ENCODE measurements around the gene WNT6. TPM values are rescaled to one million over a fixed set of nuclear protein-coding genes. Genes with fewer than 3 reads are reported as not detected.

Gene WNT6
- total RNA-seq, 1 donor from 2014 or later: 0.89 TPM

- Mint-ChIP-seq H3K4me3 (peak within 1 kb of the TSS; percentile 90), H3K27ac (peak within 1 kb of the TSS; percentile 92), H3K27me3 (peaks cover 3% of the 10 kb centered on the region), H3K9me3 (no peaks in the 10 kb centered on the region), H3K4me1 (peaks cover 67% of the 10 kb centered on the region), H3K36me3 (ENCODE audit: low read depth) (peaks cover 4% of the 10 kb centered on the region)
- DNase-seq: peak; percentile 84
- ChIA-PET POLR2A (interaction anchor here (0.6 to 20.0 kb wide), 12 partner anchors 8 to 507 kb away, joined by 3 to 969 read pairs (median 4); partner anchors contain the start of genes CNPPD1, DNAJB2 and DNPEP), CTCF (interaction anchor here (2.3 to 21.7 kb wide), 2 partner anchors 19 to 100 kb away, joined by 5 to 1062 read pairs; no protein-coding TSS in a partner anchor)
- no peak for TF ChIP-seq CTCF (IDR thresholded peaks at IDR 0.05)
- peak; percentile 77 for ATAC-seq (ENCODE audit: low read depth)
- intact Hi-C loops (cut with micrococcal nuclease): loop anchor here (1.0 to 5.0 kb wide), 6 partner anchors 12 to 663 kb away; partner anchors contain the start of genes ARPC2, CNPPD1, DNAJB2 and TTLL4
Measured at GRCh38 chr2:218880102-218880858, 20.7 kb downstream of the WNT6 start, which contains the start of gene WNT10A. Gene WNT10A, plus strand, starts transcription at chr2:218880852. Its CDS starts 144 bp downstream, at chr2:218880996.

- peaks cover 74% of the 10 kb centered on the region for H3K4me1 Mint-ChIP-seq
- H3K27me3 Mint-ChIP-seq: peaks cover 3% of the 10 kb centered on the region
- no peak for TF ChIP-seq CTCF (IDR thresholded peaks at IDR 0.05)
- POLR2A ChIA-PET: interaction anchor here (0.5 to 20.0 kb wide), 9 partner anchors 9 to 666 kb away, joined by 3 to 969 read pairs (median 3); partner anchors contain the start of gene CNPPD1
- H3K4me3 Mint-ChIP-seq: peak overlapping the region; percentile 88
- no peaks in the 10 kb centered on the region for H3K9me3 Mint-ChIP-seq
- ATAC-seq (ENCODE audit: low read depth) (no peak), DNase-seq (no peak)
- H3K27ac Mint-ChIP-seq: peak overlapping the region; percentile 89
- peaks cover 4% of the 10 kb centered on the region for H3K36me3 Mint-ChIP-seq (ENCODE audit: low read depth)
- intact Hi-C loops (cut with micrococcal nuclease): loop anchor here (1.0 to 5.0 kb wide), 6 partner anchors 11 to 664 kb away; partner anchors contain the start of genes ARPC2, CNPPD1, DNAJB2 and TTLL4
- CTCF ChIA-PET: interaction anchor here (1.2 to 21.7 kb wide), 2 partner anchors 18 to 239 kb away, joined by 3 to 1062 read pairs; no protein-coding TSS in a partner anchor
Measured at GRCh38 chr2:218880859-218881594, 21.4 kb downstream of the WNT6 start.

- Mint-ChIP-seq H3K9me3 (no peaks in the 10 kb centered on the region), H3K4me3 (peak overlapping the region; percentile 88), H3K36me3 (ENCODE audit: low read depth) (peaks cover 4% of the 10 kb centered on the region), H3K27ac (peak overlapping the region; percentile 89), H3K27me3 (no peaks in the 10 kb centered on the region), H3K4me1 (peaks cover 78% of the 10 kb centered on the region)
- DNase-seq (no peak), ATAC-seq (ENCODE audit: low read depth) (no peak)
- intact Hi-C loops (cut with micrococcal nuclease): loop anchor here (2.0 to 5.0 kb wide), 2 partner anchors 295 to 665 kb away; partner anchors contain the start of genes ARPC2 and CNPPD1
- ChIA-PET POLR2A (interaction anchor here (20.0 kb wide), 1 partner anchor 11 kb away, joined by 969 read pairs; no protein-coding TSS in a partner anchor), CTCF (interaction anchor here (1.2 to 21.7 kb wide), 2 partner anchors 17 to 238 kb away, joined by 3 to 1062 read pairs; no protein-coding TSS in a partner anchor)
- TF ChIP-seq CTCF (IDR thresholded peaks at IDR 0.05): no peak
Measured at GRCh38 chr2:218881744-218882460, 22.3 kb downstream of the WNT6 start.

GRCh38 chr2:218882461-218882816, 22.8 kb downstream of the WNT6 start:
- ATAC-seq (ENCODE audit: low read depth): no peak
- Mint-ChIP-seq H3K27ac (peak overlapping the region; percentile 75), H3K9me3 (no peaks in the 10 kb centered on the region), H3K36me3 (ENCODE audit: low read depth) (peaks cover 4% of the 10 kb centered on the region), H3K4me1 (peaks cover 78% of the 10 kb centered on the region), H3K27me3 (no peaks in the 10 kb centered on the region), H3K4me3 (peak overlapping the region; percentile 88)
- intact Hi-C loops (cut with micrococcal nuclease): loop anchor here (5.0 kb wide), 1 partner anchor 665 kb away; the partner anchor contains the start of gene ARPC2
- POLR2A ChIA-PET: interaction anchor here (0.6 to 20.0 kb wide), 3 partner anchors 11 to 505 kb away, joined by 5 to 969 read pairs (median 8); partner anchors contain the start of gene DNPEP
- CTCF ChIA-PET: interaction anchor here (21.7 kb wide), 1 partner anchor 17 kb away, joined by 1062 read pairs; no protein-coding TSS in a partner anchor
- no peak for DNase-seq
- TF ChIP-seq CTCF (IDR thresholded peaks at IDR 0.05): no peak
